ENCODE measurements around the gene DAZAP1. TPM values are rescaled to one million over a fixed set of nuclear protein-coding genes. Genes with fewer than 3 reads are reported as not detected.

DAZAP1 gene
- total RNA-seq, 1 experiment from 2014 or later: 229 TPM

DNA sequence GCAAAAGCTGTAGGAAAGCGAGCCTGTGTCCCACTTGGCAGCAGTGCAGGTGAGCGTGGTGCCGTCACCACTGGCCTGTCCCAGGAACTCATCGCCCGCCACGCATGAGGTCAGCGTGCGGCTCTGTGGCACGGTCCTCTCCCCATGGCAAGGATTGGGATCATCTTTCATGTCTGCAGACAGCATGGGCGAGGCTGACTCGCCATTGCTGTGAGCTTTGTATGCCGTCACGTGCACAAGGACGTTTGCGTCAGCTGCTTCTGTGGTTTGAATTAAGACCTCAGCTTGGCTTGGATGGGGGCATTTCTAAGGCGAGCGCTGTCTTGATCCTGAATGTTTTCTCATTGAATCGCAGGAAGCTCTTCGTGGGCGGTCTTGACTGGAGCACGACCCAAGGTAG lies 9.8 kb downstream of the DAZAP1 start:
- no TSS peak for BruUV-seq (replicated peaks)
- CTCF ChIA-PET: no interaction called here
- intact Hi-C loops (cut with micrococcal nuclease; ENCODE audit: unreplicated experiment): no loop called here
- no peaks in the 10 kb centered on the region for H3K27me3 ChIP-seq (replicated peaks; ENCODE audit: insufficient read depth, low read depth, low read length, poor library complexity)
- DNase-seq (ENCODE audit: low spot score): no peak
- peak overlapping the region; percentile 89 for H3K27ac ChIP-seq (ENCODE audit: low read depth, low read length, poor library complexity, severe bottlenecking)
- TF ChIP-seq, protein P1, sequence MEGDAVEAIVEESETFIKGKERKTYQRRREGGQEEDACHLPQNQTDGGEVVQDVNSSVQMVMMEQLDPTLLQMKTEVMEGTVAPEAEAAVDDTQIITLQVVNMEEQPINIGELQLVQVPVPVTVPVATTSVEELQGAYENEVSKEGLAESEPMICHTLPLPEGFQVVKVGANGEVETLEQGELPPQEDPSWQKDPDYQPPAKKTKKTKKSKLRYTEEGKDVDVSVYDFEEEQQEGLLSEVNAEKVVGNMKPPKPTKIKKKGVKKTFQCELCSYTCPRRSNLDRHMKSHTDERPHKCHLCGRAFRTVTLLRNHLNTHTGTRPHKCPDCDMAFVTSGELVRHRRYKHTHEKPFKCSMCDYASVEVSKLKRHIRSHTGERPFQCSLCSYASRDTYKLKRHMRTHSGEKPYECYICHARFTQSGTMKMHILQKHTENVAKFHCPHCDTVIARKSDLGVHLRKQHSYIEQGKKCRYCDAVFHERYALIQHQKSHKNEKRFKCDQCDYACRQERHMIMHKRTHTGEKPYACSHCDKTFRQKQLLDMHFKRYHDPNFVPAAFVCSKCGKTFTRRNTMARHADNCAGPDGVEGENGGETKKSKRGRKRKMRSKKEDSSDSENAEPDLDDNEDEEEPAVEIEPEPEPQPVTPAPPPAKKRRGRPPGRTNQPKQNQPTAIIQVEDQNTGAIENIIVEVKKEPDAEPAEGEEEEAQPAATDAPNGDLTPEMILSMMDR (conservative IDR thresholded peaks at IDR 0.05; ENCODE audit: low read depth, low read length): no peak
- no peaks in the 10 kb centered on the region for H3K9me3 ChIP-seq (ENCODE audit: low read depth, low read length, poor library complexity, severe bottlenecking)
- peaks cover 63% of the 10 kb centered on the region for H3K36me3 ChIP-seq (ENCODE audit: insufficient read depth, low read length, poor library complexity, severe bottlenecking)
- POLR2A ChIA-PET (ENCODE audit: low non-redundant PET): no interaction called here
- H3K4me1 ChIP-seq (ENCODE audit: insufficient read depth, low read length, poor library complexity, severe bottlenecking): peaks cover 24% of the 10 kb centered on the region
- H3K4me3 ChIP-seq (ENCODE audit: low read depth, low read length, poor library complexity, severe bottlenecking): no peak overlapping the region

DNA sequence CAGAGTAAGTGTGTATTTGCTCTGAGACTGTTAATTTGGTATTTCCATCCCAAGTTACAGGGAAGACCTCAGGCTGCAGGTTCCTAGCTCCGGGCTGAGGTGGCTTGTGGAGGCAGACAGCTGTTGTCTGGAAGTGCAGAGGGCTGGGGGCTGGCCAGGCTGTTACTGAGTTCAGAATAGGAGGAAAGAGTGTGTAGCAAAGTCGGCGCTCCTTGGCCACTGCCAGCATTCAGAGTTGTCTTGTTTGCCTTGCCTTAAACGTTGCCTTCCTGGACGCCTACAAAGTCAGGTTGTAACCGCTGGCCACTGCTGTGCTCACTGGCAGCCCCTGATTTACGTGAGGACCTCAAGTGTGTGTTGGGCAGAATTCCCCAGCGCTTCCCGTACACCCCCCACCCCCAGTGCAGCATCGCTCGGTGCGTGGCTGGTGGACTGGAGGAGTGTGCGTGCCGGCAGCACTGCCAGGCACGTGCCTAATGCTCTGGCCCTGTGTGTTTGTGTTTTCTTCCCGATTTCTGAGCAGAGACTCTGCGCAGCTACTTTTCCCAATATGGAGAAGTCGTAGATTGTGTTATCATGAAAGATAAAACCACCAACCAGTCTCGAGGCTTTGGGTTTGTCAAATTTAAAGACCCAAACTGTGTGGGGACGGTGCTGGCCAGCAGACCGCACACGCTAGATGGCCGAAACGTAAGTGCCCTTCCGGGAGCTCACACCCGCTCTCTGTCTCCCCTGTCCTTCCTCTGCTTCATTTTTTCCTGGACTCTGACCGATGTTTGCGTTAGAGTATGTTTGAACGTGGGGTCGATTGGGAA lies 10.5 kb downstream of the DAZAP1 start:
- H3K4me1 ChIP-seq (ENCODE audit: insufficient read depth, low read length, poor library complexity, severe bottlenecking): peaks cover 24% of the 10 kb centered on the region
- intact Hi-C loops (cut with micrococcal nuclease; ENCODE audit: unreplicated experiment): no loop called here
- H3K27ac ChIP-seq (ENCODE audit: low read depth, low read length, poor library complexity, severe bottlenecking): no peak overlapping the region
- no peak overlapping the region for H3K4me3 ChIP-seq (ENCODE audit: low read depth, low read length, poor library complexity, severe bottlenecking)
- BruUV-seq (replicated peaks): no TSS peak
- DNase-seq (ENCODE audit: low spot score): no peak
- POLR2A ChIA-PET (ENCODE audit: low non-redundant PET): interaction anchor here (0.5 kb wide), 1 partner anchor 20 kb away, joined by 4 read pairs; no protein-coding TSS in a partner anchor
- TF ChIP-seq, protein P1 (conservative IDR thresholded peaks at IDR 0.05; ENCODE audit: low read depth, low read length): no peak
- no peak for TF ChIP-seq EZH2 (IDR thresholded peaks at IDR 0.05; ENCODE audit: borderline replicate concordance, low read depth, low read length, poor library complexity, severe bottlenecking)
- H3K9me3 ChIP-seq (ENCODE audit: low read depth, low read length, poor library complexity, severe bottlenecking): no peaks in the 10 kb centered on the region
- CTCF ChIA-PET: interaction anchor here (0.5 kb wide), 1 partner anchor 18 kb away, joined by 3 read pairs; no protein-coding TSS in a partner anchor
- peaks cover 63% of the 10 kb centered on the region for H3K36me3 ChIP-seq (ENCODE audit: insufficient read depth, low read length, poor library complexity, severe bottlenecking)
- H3K27me3 ChIP-seq (replicated peaks; ENCODE audit: insufficient read depth, low read depth, low read length, poor library complexity): no peaks in the 10 kb centered on the region

DNA sequence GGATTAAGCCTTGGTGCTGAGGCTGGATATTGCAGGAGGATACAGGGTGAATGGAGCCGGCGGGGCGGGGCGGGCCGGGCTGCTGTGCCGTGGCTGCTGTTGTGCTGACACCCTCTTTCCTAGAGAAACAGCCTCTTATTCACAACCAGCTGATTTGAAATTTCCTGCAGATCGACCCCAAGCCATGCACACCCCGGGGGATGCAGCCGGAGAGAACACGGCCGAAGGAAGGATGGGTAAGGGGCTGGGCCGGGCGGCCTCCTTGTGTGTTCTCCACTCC lies 11.1 kb downstream of the DAZAP1 start:
- Histone ChIP-seq H3K4me3 (ENCODE audit: low read depth, low read length, poor library complexity, severe bottlenecking) (no peak overlapping the region), H3K27ac (ENCODE audit: low read depth, low read length, poor library complexity, severe bottlenecking) (no peak overlapping the region), H3K27me3 (replicated peaks; ENCODE audit: insufficient read depth, low read depth, low read length, poor library complexity) (no peaks in the 10 kb centered on the region), H3K36me3 (ENCODE audit: insufficient read depth, low read length, poor library complexity, severe bottlenecking) (peaks cover 63% of the 10 kb centered on the region), H3K9me3 (ENCODE audit: low read depth, low read length, poor library complexity, severe bottlenecking) (no peaks in the 10 kb centered on the region), H3K4me1 (ENCODE audit: insufficient read depth, low read length, poor library complexity, severe bottlenecking) (peaks cover 24% of the 10 kb centered on the region)
- POLR2A ChIA-PET (ENCODE audit: low non-redundant PET): interaction anchor here (0.5 kb wide), 1 partner anchor 19 kb away, joined by 4 read pairs; no protein-coding TSS in a partner anchor
- CTCF ChIA-PET: no interaction called here
- no TSS peak for BruUV-seq (replicated peaks)
- intact Hi-C loops (cut with micrococcal nuclease; ENCODE audit: unreplicated experiment): no loop called here
- TF ChIP-seq EZH2 (IDR thresholded peaks at IDR 0.05; ENCODE audit: borderline replicate concordance, low read depth, low read length, poor library complexity, severe bottlenecking): no peak
- TF ChIP-seq, protein P1 (conservative IDR thresholded peaks at IDR 0.05; ENCODE audit: low read depth, low read length): no peak
- DNase-seq (ENCODE audit: low spot score): no peak
